Effector memory CD4-positive, alpha-beta T cell (primary cell): Measurements from ENCODE around the gene GAGE12G.
"Not testable (repeated sequence)": the region's sequence is repeated elsewhere in the genome, so short reads cannot be mapped to it uniquely, and the experiment has no call there.

Experiments used
- DNase-seq, 3 donors: peaks; one replicate each; pipeline ENCODE4 v3.0.0-alpha.2; 2020
- H3K27ac ChIP-seq: 2 replicates; pipeline ENCODE4 v1.7.0; 2013; ENCODE audit warnings: mild to moderate bottlenecking, low read length, moderate library complexity; ENCODE audit not compliant: insufficient read depth, poor library complexity, severe bottlenecking
- H3K27me3 ChIP-seq: replicated peaks from 2 replicates; pipeline ENCODE4 v1.7.0; 2013; ENCODE audit warnings: mild to moderate bottlenecking, low read length; ENCODE audit not compliant: insufficient read depth, control insufficient read depth, poor library complexity, severe bottlenecking
- H3K36me3 ChIP-seq: 2 replicates; pipeline ENCODE4 v1.7.0; 2013; ENCODE audit warnings: mild to moderate bottlenecking, low read length, moderate library complexity; ENCODE audit not compliant: control insufficient read depth, insufficient read depth
- H3K4me1 ChIP-seq: 2 replicates; pipeline ENCODE4 v1.7.0; 2013; ENCODE audit warnings: low read length, mild to moderate bottlenecking; ENCODE audit not compliant: control insufficient read depth, insufficient read depth, poor library complexity, severe bottlenecking
- H3K4me3 ChIP-seq: 2 replicates; pipeline ENCODE4 v1.7.0; 2013; ENCODE audit warnings: low read length, low read depth, mild to moderate bottlenecking; ENCODE audit not compliant: insufficient read depth, poor library complexity, severe bottlenecking
- H3K9me3 ChIP-seq: 2 replicates; pipeline ENCODE4 v1.7.0; 2013; ENCODE audit warnings: mild to moderate bottlenecking, low read length, moderate library complexity; ENCODE audit not compliant: control insufficient read depth

Gene GAGE12G

GRCh38 chrX:49590488-49590887 lies 20.3 kb downstream of the GAGE12G start:
- not testable (repeated sequence) for DNase-seq, H3K4me1 ChIP-seq, H3K36me3 ChIP-seq, H3K27me3 ChIP-seq, H3K4me3 ChIP-seq, H3K27ac ChIP-seq, H3K9me3 ChIP-seq

- H3K4me3 ChIP-seq, H3K36me3 ChIP-seq, DNase-seq, H3K27me3 ChIP-seq, H3K4me1 ChIP-seq, H3K27ac ChIP-seq, H3K9me3 ChIP-seq: not testable (repeated sequence)
These were observed 28.5 kb downstream of the GAGE12G start, which contains the start of gene GAGE1 for GRCh38 chrX:49598720-49599119. GAGE1 (plus strand) TSS chrX:49599020; CDS start chrX:49600175, 1,155 bp downstream.

- Histone ChIP-seq H3K4me1 (no peaks in the 10 kb centered on the region), H3K27ac (no peak overlapping the region), H3K27me3 (no peaks in the 10 kb centered on the region), H3K36me3 (no peaks in the 10 kb centered on the region), H3K9me3 (no peaks in the 10 kb centered on the region), H3K4me3 (no peak overlapping the region)
- DNase-seq, result no peak
These were observed 40.6 kb downstream of the GAGE12G start for GRCh38 chrX:49610718-49611310.

- no peaks in the 10 kb centered on the region for H3K9me3 ChIP-seq
- H3K27me3 ChIP-seq, result no peaks in the 10 kb centered on the region
- H3K4me1 ChIP-seq, result no peaks in the 10 kb centered on the region
- H3K36me3 ChIP-seq, result no peaks in the 10 kb centered on the region
- no peak for DNase-seq
- no peak overlapping the region for H3K4me3 ChIP-seq
- no peak overlapping the region for H3K27ac ChIP-seq
These were observed 48.4 kb downstream of the GAGE12G start for GRCh38 chrX:49618574-49618973.
